ENCODE data around the gene PLD1.
A peak's percentile ranks its signal among the peaks of the same experiment; 100 is the strongest.

DNA sequence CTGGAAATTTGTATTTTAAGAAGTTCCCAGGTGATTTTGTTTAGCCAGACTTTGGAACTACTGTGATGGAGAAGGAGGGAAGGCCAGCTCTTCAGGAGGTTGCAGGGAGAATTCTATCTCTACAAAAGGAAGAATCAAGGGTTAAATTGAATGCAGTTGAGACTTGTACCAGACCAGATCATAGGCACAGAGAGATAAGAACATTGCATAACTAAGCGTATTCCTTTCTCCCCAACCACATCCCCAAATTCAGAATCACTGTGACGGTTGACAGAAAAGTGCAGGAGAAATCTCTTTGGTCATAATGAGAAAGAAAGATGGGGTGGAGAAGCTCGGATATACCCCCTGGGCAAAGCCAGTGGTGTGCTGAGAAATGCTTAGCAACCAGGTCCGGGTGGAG lies 7.2 kb downstream of the PLD1 start:
- TF ChIP-seq, protein P1, sequence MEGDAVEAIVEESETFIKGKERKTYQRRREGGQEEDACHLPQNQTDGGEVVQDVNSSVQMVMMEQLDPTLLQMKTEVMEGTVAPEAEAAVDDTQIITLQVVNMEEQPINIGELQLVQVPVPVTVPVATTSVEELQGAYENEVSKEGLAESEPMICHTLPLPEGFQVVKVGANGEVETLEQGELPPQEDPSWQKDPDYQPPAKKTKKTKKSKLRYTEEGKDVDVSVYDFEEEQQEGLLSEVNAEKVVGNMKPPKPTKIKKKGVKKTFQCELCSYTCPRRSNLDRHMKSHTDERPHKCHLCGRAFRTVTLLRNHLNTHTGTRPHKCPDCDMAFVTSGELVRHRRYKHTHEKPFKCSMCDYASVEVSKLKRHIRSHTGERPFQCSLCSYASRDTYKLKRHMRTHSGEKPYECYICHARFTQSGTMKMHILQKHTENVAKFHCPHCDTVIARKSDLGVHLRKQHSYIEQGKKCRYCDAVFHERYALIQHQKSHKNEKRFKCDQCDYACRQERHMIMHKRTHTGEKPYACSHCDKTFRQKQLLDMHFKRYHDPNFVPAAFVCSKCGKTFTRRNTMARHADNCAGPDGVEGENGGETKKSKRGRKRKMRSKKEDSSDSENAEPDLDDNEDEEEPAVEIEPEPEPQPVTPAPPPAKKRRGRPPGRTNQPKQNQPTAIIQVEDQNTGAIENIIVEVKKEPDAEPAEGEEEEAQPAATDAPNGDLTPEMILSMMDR (IDR thresholded peaks at IDR 0.05; ENCODE audit: insufficient read depth, low read length), result no peak
- TF ChIP-seq POLR2AphosphoS5 (IDR thresholded peaks at IDR 0.05; ENCODE audit: low read depth) (no peak), GABPA (IDR thresholded peaks at IDR 0.05; ENCODE audit: low read depth) (no peak), SPI1 (IDR thresholded peaks at IDR 0.05; ENCODE audit: borderline replicate concordance, low read depth) (peak; percentile 15; the same call in 1 of the 2 replicates)
- TF ChIP-seq, protein P2, sequence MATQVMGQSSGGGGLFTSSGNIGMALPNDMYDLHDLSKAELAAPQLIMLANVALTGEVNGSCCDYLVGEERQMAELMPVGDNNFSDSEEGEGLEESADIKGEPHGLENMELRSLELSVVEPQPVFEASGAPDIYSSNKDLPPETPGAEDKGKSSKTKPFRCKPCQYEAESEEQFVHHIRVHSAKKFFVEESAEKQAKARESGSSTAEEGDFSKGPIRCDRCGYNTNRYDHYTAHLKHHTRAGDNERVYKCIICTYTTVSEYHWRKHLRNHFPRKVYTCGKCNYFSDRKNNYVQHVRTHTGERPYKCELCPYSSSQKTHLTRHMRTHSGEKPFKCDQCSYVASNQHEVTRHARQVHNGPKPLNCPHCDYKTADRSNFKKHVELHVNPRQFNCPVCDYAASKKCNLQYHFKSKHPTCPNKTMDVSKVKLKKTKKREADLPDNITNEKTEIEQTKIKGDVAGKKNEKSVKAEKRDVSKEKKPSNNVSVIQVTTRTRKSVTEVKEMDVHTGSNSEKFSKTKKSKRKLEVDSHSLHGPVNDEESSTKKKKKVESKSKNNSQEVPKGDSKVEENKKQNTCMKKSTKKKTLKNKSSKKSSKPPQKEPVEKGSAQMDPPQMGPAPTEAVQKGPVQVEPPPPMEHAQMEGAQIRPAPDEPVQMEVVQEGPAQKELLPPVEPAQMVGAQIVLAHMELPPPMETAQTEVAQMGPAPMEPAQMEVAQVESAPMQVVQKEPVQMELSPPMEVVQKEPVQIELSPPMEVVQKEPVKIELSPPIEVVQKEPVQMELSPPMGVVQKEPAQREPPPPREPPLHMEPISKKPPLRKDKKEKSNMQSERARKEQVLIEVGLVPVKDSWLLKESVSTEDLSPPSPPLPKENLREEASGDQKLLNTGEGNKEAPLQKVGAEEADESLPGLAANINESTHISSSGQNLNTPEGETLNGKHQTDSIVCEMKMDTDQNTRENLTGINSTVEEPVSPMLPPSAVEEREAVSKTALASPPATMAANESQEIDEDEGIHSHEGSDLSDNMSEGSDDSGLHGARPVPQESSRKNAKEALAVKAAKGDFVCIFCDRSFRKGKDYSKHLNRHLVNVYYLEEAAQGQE (IDR thresholded peaks at IDR 0.05; ENCODE audit: insufficient replicate concordance, low read depth), result no peak

Data from HL-60 (cell line).